Stimulated activated CD8-positive, alpha-beta memory T cell treated with anti-CD3 and anti-CD28 coated beads, Interleukin-4, amount 100 ng/mL, for 1 hour (primary cell): ENCODE results near the gene RNF113B.

ENCODE experiments used
- DNase-seq, 2 donors: peaks; one replicate each; pipeline ENCODE4 v3.0.0-alpha.2; 2020; ENCODE audit warnings: low read depth in 2 of 2, low spot score in 1 of 2

Gene RNF113B

GRCh38 chr13:98142380-98143156, 34.5 kb downstream of the RNF113B start, which contains the start of gene FARP1:
Gene FARP1, plus strand, starts transcription at chr13:98143094. Its CDS starts 70,149 bp downstream, at chr13:98213243.
- no peak for DNase-seq

- no peak for DNase-seq
These were observed 35.3 kb downstream of the RNF113B start for GRCh38 chr13:98141509-98142379.

- no peak for DNase-seq
These were observed 36.0 kb downstream of the RNF113B start for GRCh38 chr13:98141091-98141490.

DNA sequence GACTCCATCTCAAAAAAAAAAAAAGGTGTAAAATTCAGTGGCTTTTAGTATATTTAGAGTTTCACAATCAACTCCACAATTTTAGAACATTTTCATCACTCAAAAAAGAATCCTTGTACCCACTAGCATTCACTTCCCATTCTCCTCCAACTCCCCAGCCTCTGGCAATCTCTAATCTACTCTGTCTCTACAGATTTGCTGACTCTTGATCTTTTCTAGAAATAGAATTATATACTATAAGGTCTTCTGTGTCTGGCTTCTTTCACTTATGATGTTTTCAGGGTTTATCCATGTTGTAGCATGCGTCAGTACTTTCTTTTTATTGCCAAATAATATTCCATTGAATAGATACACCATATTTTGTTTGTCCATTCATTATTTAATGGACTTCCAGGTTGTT, 42.2 kb downstream of the RNF113B start:
- no peak for DNase-seq

DNA sequence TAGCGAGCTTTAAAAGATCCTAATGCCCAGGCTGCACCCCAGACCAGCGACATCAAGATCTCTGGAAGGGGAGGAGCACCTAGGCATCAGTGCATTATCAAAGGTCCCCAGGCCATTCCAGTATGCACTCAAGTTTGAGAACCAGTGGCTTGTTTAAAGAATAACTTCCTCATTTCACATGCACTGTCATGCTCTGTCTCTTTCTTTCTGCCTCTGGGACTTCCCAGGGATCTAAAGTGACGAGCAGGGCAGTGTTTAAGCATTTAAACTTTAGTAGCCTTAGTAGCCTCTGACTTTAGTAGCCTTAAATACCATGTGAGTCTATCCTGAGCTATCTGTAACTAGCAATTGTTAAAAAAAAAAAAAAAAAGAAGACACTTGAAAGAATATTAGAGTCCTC, 43.1 kb downstream of the RNF113B start:
- DNase-seq = no peak

- no peak for DNase-seq
These were observed 47.9 kb downstream of the RNF113B start for GRCh38 chr13:98129059-98129746.
